T-helper 1 cell treated with Interleukin-12 subunit alpha and Interleukin-12 subunit beta and Interleukin-4 antibody, amounts not matched to agents 30 ng/mL and 1 ng/mL, for 36 hours (primary cell): ENCODE data around the gene GM2A. TPM values are rescaled to one million over a fixed set of nuclear protein-coding genes. Genes with fewer than 3 reads are reported as not detected.

Source experiments
- intact Hi-C: fragments of 100-400 bp; cut with micrococcal nuclease; formaldehyde crosslinking; loops from one replicate; pipeline ENCODE4 v1.15.1; 2024
- total RNA-seq: library from RNA; stranded (reverse); gene quantifications from 2 replicates; pipeline ENCODE4 v1.2.3, GENCODE V29; 2022

GM2A gene
- total RNA-seq, 1 donor from 2014 or later, result 36.0 TPM

DNA sequence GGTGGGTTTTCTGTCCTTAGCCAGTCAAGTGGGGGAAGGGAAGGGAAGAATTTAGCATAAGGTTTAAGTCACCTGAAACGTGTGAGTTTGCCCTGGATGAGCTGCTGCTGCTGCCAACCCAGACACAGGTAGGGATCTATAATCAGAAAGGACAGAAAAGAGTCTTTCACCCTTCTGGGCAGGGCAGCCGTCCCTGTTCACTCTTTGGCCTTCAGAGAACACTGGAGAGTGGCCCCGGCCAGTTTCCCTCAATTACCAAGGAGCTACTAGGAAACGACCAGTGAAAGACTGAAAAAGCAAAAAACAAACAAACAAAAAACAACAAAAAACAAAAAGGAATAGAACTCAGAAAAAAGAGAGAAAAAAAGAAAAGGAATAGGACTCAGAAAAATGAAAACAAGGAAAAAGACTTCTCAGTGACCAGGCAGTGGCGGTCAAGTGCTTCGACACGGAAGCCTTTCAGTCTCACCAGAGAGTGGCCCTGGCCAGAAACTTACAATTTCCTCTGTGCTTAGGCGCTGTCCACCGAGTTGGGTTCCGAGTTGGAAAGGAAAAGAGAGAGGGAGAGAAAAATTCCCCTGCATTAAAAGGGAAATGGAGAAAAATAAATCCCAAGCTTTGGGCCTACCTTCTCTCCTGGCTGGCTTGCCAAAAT lies 2.5 kb upstream of the GM2A start:
- intact Hi-C loops, result loop anchor here (5.0 kb wide), 3 partner anchors 468 to 1893 kb away; partner anchors contain the start of genes PCYOX1L and RPS14

DNA sequence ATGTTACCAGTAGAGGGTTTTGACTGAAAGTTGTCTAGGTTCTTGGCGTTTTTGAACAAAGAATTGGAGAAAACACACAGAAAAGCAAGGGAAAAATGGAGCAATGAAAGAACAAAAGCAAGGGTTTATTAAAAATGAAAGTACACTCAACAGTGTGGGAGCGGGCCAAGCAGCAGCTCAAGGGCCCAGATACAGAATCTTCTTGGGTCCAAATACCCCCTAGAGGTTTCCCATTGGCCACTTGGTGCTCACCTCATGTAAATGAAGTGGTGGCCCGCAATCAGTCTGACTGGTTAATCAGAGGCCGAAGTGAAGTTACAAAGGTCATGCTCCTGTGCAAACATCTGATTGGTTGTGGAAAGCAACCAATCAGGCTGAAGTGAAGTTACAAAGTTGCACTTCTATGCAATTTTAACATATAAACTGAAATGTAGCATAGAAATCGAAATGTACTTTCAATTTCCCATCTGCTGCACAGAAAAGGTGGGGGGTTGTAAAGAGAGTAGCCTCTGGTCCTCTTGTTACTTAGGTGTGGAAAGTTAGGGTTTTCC lies 1.9 kb upstream of the GM2A start:
- intact Hi-C loops, result loop anchor here (5.0 kb wide), 3 partner anchors 469 to 1894 kb away; partner anchors contain the start of genes PCYOX1L and RPS14

DNA sequence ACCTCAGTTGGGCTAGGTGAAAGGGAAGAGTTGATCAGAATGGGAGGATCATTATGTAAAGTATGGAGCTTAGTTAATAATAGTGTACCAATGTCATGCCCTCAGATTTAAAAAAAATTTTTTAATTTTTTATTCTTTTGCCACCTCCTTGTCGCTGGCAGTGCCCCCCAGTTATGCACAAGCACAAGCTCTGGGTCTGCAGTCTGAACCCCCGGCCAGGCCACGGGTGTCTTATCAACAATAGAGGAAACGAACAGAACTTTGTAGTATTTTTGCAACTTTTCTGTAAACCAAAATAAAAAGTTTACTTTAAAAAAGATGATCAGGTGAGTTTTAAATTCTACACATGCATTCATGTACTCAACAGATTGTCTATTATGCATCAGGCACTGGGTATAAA lies 1.4 kb upstream of the GM2A start:
- intact Hi-C loops, result loop anchor here (1.0 to 5.0 kb wide), 15 partner anchors 28 to 1906 kb away; partner anchors contain the start of genes ANXA6, ATOX1, CD74 and GRPEL2

DNA sequence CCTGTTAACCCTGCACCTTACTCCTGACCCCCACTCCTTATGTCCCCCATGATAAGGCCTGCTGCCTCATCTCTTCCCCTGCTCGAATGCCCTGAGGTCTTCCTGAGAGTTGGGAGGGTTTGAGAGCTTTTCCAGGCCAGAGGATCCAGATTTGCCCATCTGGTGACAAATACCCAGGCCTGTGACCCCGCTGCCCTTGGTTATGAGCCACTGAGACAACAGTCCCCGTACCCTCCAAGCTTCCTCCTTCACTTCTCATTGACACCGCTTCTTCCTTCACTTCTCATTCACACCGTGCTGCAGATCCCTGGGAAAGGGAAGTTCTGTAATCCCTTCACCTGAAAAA lies 593 bp downstream of the GM2A start:
- intact Hi-C loops, result loop anchor here (1.0 to 5.0 kb wide), 16 partner anchors 11 to 1896 kb away; partner anchors contain the start of genes ATOX1, CD74, G3BP1 and PCYOX1L

DNA sequence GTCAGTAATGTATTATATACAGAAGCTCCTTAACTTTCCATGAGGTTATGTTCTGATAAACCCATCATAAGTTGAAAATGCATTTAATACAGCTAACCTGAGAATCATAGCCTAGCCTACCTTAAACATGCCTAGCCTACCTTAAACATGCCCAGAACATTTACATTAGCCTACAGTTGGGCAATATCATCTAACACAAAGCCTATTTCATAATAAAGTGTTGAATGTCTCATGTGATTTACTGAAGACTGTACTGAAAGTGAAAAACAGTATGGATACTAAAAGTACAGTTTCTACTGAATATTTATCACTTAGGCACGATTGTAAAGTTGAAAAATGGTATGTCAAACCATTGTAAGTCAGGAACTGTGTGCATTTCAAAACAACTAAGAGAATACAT lies 1.6 kb downstream of the GM2A start:
- intact Hi-C loops, result loop anchor here (5.0 kb wide), 3 partner anchors 472 to 1897 kb away; partner anchors contain the start of genes PCYOX1L and RPS14

DNA sequence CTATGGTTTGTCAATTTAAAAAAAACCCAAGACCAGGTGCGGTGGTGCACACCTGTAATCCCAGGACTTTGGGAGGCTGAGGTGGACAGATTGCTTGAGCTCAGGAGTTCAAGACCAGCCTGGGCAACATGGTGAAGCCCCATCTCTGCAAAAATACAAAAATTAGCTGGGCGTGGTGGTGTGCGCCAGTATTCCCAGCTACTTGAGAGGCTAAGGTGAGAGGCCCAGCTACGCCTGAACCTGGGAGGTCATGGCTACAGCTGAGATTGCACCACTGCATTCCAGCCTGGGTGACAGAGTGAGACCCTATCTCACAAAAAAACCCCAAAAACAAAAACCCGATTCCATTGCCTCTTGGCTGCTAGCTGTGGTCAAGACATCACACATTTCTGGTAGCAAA lies 2.0 kb downstream of the GM2A start:
- intact Hi-C loops, result loop anchor here (5.0 kb wide), 3 partner anchors 473 to 1898 kb away; partner anchors contain the start of genes PCYOX1L and RPS14

DNA sequence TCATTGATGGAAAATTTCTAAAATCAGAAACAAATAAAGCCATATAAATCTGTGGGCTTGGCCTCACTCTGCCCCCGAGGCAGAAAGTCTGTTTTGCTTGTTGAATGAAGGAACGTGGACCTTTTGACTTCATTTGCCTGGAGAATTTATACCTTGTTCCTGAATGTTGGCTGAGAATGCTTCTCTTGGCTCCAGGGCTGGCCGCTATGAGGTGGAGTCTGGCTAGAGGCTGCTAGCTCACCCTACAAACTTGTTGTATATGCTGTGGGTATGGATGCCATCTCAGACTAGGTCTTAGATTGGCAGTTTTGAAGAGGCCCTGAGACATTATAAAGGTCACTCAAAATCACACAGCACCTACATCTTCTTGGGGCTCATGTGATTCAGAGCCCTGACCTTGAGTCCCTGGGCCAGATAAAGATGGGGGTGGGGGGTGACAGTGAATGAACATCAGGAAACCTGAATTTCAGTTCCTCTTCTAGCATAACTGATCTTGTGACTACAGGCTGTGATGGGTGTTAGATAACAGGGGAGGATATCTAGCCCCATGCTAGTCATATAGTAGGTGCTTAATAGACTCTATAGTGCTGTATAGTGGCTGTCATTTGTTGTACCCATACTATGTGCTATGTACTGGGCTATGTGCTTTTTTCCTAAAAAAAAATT lies 2.8 kb downstream of the GM2A start:
- intact Hi-C loops, result no loop called here

DNA sequence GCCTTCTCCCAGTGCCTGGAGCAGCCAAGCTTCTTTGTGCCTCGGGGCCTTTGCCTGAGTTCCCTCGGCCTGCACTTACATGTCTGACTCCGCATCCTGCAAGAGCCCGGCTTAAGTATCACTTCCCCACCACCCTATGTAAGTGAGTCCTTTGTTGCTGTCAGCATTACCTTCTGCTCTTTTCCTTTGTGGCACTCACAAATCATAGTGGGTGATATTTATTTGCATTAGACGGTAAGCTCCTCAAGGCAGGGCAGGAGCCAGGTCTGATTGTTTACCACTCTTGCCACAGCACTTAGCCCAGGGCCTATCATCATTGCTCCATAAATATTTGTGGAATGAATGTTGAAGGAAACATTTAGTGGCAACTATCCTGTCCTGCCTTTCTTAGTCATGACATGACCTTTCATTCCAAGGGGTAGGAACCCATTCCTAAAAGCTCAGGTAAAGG lies 4.8 kb downstream of the GM2A start:
- intact Hi-C loops, result no loop called here

DNA sequence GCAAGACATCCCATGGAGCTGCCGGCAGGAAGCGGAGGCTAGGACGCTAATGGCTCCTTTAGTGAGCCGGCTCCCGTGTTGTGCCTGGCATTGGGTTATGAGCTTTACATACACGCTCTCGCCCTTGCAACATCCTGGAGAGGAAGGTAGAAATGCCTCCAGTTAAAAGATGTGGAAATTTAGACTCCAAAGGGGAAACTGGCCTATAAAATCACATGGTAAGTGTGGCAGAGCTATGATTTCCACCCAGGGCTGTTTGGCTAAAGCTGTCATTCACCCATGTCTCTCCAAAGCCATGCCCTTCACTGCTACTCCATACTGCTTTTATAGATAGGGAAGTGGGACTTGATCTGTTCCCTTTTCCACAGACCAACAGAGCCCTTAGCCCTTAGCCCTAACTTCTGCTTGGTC lies 5.2 kb downstream of the GM2A start:
- intact Hi-C loops, result no loop called here

DNA sequence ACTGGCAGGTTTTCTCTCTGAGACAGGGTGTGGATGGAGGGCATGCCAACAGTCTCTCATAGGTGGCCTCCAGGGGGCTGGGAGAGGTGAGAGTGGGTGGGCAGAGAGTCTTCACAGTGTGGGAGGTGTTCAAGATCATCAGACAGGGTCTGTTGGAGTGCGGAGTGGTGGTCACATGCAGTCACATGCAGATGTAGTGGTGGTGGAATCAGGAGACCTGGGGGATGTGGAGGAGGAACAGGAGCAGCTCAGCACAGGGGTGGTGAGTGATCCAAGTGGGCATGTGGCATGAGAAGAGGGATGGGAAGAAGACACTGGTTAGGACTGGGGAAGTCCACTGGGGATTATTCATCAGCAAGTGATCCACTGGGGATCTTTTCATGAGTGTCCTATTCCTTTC lies 5.8 kb downstream of the GM2A start:
- intact Hi-C loops, result no loop called here

DNA sequence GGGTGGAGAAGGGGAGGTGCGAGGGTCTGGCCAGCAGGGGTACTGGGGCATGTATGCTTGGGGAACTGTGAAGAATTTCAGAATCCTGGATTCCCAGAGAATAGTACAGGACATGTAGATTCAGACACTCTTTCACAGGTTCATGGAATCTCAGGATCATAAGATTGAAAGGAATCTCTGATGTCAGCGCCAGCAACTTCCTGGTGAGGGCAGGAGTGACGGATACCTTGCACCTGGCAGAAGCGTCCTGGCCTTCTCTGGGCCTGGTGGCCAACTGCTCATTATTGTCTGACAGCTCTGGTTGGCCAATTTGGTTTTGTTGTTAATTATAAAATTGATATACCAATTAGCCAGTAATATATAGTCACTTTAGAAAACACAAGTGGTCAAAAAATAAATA lies 6.9 kb downstream of the GM2A start:
- intact Hi-C loops, result no loop called here

DNA sequence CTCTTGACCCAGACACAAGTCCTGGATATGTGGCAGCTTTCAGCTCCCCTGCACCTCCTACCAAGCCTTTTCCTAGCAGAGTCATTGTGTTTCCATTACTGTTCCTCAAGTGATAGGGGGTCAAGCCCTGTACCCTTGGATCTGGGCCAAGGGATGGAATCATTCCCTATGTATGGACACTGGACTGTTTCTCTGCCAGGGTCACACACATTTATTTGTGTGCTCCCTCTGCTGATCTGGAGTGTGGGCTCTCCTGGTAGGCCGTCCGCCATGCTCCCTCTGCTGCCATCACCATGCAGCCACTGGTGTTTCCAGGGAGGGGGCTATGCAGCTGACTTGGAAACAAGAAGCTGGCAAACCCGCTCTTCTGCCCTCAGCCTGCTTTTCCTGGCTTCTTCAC lies 9.5 kb downstream of the GM2A start:
- intact Hi-C loops, result no loop called here

DNA sequence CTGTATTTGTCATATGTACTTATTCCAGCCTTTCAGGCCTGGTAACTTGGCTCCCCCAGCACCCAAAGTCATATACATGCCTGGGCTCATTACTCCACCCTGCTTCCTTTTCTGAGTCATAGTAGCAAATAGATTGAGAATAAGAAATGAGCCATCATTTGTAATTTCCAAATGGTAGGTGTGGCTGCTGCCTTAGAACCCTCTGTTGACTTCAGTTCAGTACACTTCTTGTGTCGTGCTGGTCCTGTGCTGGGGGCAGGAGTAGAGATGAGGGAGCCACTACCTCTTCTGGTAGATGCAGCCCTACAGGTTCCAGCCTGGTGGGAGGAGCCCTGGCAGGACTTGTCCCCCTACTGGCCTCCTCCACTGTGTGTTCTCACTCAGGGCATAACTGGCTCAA lies 11.1 kb downstream of the GM2A start:
- intact Hi-C loops, result loop anchor here (1.0 kb wide), 1 partner anchor 11 kb away; the partner anchor contains the start of gene GM2A

DNA sequence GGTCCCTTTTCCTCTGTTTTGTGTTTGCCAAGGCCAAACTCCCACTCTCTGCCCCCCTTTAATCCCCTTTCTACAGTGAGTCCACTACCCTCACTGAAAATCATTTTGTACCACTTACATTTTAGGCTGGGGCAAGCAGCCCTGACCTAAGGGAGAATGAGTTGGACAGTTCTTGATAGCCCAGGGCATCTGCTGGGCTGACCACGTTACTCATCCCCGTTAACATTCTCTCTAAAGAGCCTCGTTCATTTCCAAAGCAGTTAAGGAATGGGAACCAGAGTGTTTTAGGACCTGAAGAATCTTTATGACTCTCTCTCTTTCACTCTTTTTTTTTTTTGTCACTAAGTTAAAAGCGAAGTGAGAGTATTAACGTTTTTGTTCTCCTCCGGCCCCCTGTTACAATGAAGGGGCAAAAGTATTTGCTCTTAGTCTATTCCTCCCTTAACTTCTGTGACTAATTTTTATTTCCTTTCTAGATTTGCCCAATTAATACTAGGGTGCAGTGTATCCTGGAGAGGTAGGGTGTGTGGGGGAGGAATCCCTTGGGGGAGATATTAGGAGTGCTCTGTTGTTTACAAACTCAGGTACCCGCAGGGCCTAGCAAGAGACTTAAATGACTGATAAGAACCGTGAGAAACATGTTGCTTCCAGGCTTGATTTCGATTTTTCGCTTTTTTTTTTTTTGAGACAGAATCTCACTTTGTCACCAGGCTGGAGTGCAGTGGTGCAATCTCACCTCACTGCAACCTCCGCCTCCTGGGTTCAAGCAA lies 14.7 kb downstream of the GM2A start:
- intact Hi-C loops, result no loop called here

DNA sequence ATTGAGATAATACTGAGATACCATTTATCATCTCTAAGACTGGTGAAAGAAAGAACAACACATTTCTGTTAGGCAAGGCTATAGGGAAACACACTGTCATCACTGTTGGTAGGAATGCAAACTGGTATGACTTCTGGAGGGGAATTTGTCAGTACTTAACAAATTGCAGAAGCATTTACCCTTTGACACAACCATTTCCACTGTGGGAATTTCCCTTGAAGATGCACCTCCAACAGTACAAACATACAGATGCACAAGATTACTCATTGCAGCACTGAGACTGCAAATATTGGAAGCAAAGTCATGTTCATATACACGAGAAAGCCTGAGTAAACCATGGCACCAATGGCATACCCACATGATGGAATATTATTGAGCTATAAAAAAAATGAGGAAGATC lies 17.6 kb downstream of the GM2A start:
- intact Hi-C loops, result loop anchor here (1.0 to 5.0 kb wide), 3 partner anchors 17 to 56 kb away; partner anchors contain the start of gene GM2A

DNA sequence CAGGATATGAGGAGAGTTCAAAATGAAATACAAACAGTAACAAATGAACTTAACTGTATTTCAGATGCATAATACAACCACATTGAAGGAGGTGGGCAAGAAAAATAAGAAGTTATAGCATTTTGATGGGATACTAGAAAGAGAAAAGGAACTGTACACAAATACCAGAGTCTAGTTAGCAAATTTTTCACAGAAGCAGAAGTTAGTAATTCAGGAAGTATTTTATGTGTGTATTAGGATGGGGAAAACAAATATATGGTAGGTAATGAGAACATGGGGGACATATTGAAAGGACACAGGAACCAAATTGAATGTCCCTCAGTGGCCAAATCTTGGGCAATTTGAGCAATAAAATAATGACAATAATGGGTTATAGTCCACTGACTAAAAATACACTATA lies 18.4 kb downstream of the GM2A start:
- intact Hi-C loops, result loop anchor here (5.0 kb wide), 1 partner anchor 46 kb away; no protein-coding TSS in a partner anchor

DNA sequence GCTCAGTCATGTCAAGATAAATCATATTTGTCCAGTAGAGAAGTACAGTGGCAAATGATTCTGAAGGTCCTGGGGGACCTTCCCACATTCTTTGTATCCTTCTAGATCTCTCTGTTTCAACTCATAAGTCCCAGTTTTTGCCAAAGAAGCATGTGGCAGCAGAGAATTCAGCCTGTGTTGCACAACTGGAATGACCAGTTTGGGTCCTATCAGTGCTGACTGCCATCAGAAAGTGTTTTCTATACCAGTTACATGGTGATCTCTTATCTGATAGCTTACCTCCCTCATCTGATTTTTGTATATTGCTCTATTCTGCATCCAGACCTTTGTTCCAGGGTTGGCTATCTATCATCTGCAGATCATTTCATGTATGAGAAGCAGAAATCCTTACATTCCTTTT lies 21.7 kb downstream of the GM2A start:
- intact Hi-C loops, result loop anchor here (5.0 kb wide), 1 partner anchor 43 kb away; no protein-coding TSS in a partner anchor

DNA sequence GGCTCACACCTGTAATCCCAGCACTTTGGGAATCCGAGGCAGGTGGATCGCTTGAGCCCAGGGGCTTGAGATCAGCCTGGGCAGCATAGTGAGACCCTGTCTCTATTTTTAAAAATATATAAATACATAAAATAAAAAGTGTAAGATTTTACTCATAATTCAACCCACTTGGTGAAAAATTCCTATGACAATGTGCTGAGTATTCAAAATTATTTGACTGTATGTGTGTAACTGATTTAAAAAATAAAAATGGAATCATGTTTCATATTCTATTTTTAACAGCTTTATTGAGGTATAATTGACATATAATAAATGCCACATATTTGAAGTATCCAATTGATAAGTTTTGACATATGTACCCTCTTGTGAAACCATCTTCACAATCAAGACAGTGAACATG lies 22.8 kb downstream of the GM2A start:
- intact Hi-C loops, result no loop called here

DNA sequence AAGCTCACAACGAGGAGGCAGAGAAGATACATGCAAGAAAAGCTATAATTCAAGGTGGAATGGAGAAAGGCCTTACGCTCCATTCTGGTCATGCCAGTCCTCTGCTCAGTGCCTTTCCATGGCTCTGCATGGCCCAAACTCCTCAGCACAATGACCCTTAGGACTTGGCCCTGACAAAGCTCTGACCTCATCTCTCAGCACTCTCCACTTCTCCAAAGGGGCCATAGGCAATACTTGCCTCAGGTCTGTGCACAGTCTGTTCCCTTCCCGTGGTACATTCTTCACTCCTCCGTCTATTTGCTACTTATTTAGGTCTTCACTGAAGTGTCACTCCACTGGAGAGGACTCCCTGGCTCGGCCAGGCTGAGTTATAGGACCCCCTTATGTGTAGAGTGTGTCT lies 25.9 kb downstream of the GM2A start:
- intact Hi-C loops, result no loop called here

DNA sequence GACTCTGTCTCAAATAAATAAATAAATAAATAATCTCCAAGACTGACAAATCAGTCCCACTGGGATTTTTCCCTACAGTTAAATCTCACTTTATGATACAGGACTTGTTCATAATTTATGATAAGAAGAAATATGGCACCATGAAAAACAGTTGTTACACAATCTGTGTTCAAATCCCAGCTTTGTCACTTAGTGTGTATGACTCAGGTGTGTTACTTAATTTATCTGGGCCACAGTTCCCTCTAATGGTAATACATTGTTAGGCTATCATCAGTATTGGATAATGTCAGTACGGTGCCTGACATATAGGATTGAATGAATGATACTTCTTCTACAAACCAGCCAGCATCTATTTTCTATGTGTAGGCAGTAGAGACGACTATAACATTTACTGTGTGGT lies 27.5 kb downstream of the GM2A start:
- intact Hi-C loops, result no loop called here

DNA sequence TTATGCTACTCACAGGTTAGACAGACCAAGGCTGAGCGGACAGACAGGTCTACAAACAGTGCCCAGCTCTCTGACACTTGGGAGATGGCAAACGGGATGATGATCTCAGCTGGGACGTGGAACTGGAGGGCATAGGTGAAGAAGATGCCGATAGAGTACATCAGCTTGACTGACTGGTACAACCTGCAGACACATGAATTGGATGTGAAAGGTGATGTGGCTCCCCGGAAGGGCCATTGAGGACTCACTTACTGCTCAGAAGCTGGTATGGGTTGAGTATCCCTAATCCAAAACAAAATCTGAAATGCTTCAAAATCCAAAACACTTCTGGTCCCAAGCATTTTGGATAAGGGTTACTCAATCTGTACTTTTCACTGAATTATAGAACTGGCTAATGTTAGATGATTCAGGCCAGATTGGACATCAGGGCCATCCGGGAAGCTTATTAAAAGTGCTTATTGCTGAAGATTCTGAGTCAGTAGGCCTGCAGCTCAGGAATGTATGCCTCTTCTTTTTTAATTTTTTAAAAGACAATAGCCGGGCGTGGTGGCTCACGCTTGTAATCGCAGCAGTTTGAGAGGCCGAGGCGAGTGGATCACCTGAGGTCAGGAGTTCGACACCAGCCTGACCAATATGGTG lies 28.1 kb downstream of the GM2A start:
- intact Hi-C loops, result no loop called here
